Neuronal stem cell (in vitro differentiated cells): ENCODE data around the gene ANKRD36B.
"Not testable (repeated sequence)": the region's sequence is repeated elsewhere in the genome, so short reads cannot be mapped to it uniquely, and the experiment has no call there.

Experiments
- DNase-seq: peaks from one replicate; pipeline ENCODE4 v3.0.0-alpha.2; 2013; ENCODE audit warnings: low spot score
- H2AFZ ChIP-seq: one replicate; pipeline ENCODE4 v1.6.1; 2013; ENCODE audit warnings: mild to moderate bottlenecking, low read length, inconsistent platforms
- H2AK5ac ChIP-seq: 2 replicates; pipeline ENCODE4 v1.6.1; 2013; ENCODE audit warnings: low read depth, mild to moderate bottlenecking, inconsistent platforms, low read length, moderate library complexity, mixed read lengths
- H2BK120ac ChIP-seq: 2 replicates; pipeline ENCODE4 v1.6.1; 2013; ENCODE audit warnings: low read depth, mild to moderate bottlenecking, inconsistent platforms, low read length, moderate library complexity, mixed read lengths
- H2BK12ac ChIP-seq: one replicate; pipeline ENCODE4 v1.6.1; 2013; ENCODE audit warnings: low read length, inconsistent platforms
- H2BK15ac ChIP-seq: 2 replicates; pipeline ENCODE4 v1.6.1; 2013; ENCODE audit warnings: mild to moderate bottlenecking, low read length, inconsistent platforms, mixed read lengths
- H2BK5ac ChIP-seq: one replicate; pipeline ENCODE4 v1.6.1; 2013; ENCODE audit warnings: inconsistent platforms, mild to moderate bottlenecking, low read length, moderate library complexity
- H3K14ac ChIP-seq: one replicate; pipeline ENCODE4 v1.6.1; 2013; ENCODE audit warnings: low read length, inconsistent platforms
- H3K18ac ChIP-seq: 2 replicates; pipeline ENCODE4 v1.6.1; 2013; ENCODE audit warnings: low read length, inconsistent platforms
- H3K23ac ChIP-seq: 2 replicates; pipeline ENCODE4 v1.6.1; 2013; ENCODE audit warnings: low read depth, mild to moderate bottlenecking, mixed read lengths, low read length, inconsistent platforms; ENCODE audit not compliant: poor library complexity
- H3K27ac ChIP-seq: replicated peaks from 3 replicates; pipeline ENCODE4 v1.5.1; 2013; ENCODE audit warnings: low read length, inconsistent platforms
- H3K27me3 ChIP-seq, 3 experiments: 2 replicates each; pipeline ENCODE4 v1.6.1; 2013; ENCODE audit warnings: low read length in 3 of 3, mild to moderate bottlenecking in 2 of 3, inconsistent platforms in 1 of 3, low read depth in 1 of 3, mixed read lengths in 1 of 3, moderate library complexity in 1 of 3; ENCODE audit not compliant: control insufficient read depth in 3 of 3, insufficient read depth in 3 of 3
- H3K36me3 ChIP-seq, 2 donors: replicated peaks in 1 of 2; 2 replicates each; pipeline ENCODE4 v1.6.1; 2013; ENCODE audit warnings: low read length in 2 of 2; ENCODE audit not compliant: control insufficient read depth in 2 of 2, insufficient read depth in 2 of 2
- H3K4ac ChIP-seq: 2 replicates; pipeline ENCODE4 v1.6.1; 2013; ENCODE audit warnings: inconsistent platforms, mild to moderate bottlenecking, low read length, moderate library complexity
- H3K4me1 ChIP-seq, 2 donors: 1 replicate in 1 of 2; 2 replicates in 1 of 2; pipeline ENCODE4 v1.6.1; 2013; ENCODE audit warnings: low read length in 2 of 2, low read depth in 1 of 2; ENCODE audit not compliant: control insufficient read depth in 2 of 2, insufficient read depth in 1 of 2
- H3K4me2 ChIP-seq: one replicate; pipeline ENCODE4 v1.6.1; 2013; ENCODE audit warnings: mild to moderate bottlenecking, low read length, inconsistent platforms; ENCODE audit not compliant: insufficient read depth, poor library complexity, severe bottlenecking
- H3K4me3 ChIP-seq, 2 donors: 2 replicates each; pipeline ENCODE4 v1.5.1; 2013; ENCODE audit warnings: low read length in 2 of 2, mild to moderate bottlenecking in 2 of 2, inconsistent platforms in 1 of 2, moderate library complexity in 1 of 2
- H3K79me1 ChIP-seq: one replicate; pipeline ENCODE4 v1.6.1; 2013; ENCODE audit warnings: low read depth, mild to moderate bottlenecking, inconsistent platforms, low read length, moderate library complexity
- H3K9ac ChIP-seq: one replicate; pipeline ENCODE4 v1.6.1; 2013; ENCODE audit warnings: mild to moderate bottlenecking, low read depth, low read length, inconsistent platforms; ENCODE audit not compliant: poor library complexity
- H3K9me3 ChIP-seq, 2 donors: replicated peaks in 1 of 2; 2 replicates each; pipeline versions ENCODE3 to v1.6.1; 2013; ENCODE audit warnings: low read length in 2 of 2, mild to moderate bottlenecking in 2 of 2, inconsistent platforms in 1 of 2, low read depth in 1 of 2, mixed read lengths in 1 of 2, moderate library complexity in 1 of 2; ENCODE audit not compliant: control insufficient read depth in 2 of 2, insufficient read depth in 1 of 2
- H4K8ac ChIP-seq: one replicate; pipeline ENCODE4 v1.6.1; 2013; ENCODE audit warnings: low read depth, mild to moderate bottlenecking, inconsistent platforms, low read length, moderate library complexity
- H4K91ac ChIP-seq: one replicate; pipeline ENCODE4 v1.6.1; 2013; ENCODE audit warnings: low read length, low read depth, mild to moderate bottlenecking, inconsistent platforms; ENCODE audit not compliant: poor library complexity
- WGBS, 2 donors: extraction: QIAGEN DNeasy Blood & Tissue Kit; methylation state at CpG; one replicate each; pipeline ENCODE4 v1.1.7; 2013; ENCODE audit warnings: missing lambda C conversion rate in 2 of 2, mixed read lengths in 1 of 2; ENCODE audit not compliant: insufficient read length in 2 of 2, insufficient replicate concordance in 1 of 2; ENCODE audit errors: extremely low coverage in 2 of 2; 5-methylcytosine and 5-hydroxymethylcytosine counted together

ANKRD36B gene

GRCh38 chr2:97549058-97549457, 40.6 kb downstream of the ANKRD36B start:
- H3K4me1 ChIP-seq: not testable (repeated sequence)

GRCh38 chr2:97548536-97548935, 41.1 kb downstream of the ANKRD36B start:
- H3K4me2 ChIP-seq, H2BK120ac ChIP-seq, H3K18ac ChIP-seq, H2BK15ac ChIP-seq, H3K27ac ChIP-seq, H2BK12ac ChIP-seq, H3K9ac ChIP-seq, H4K8ac ChIP-seq, DNase-seq, H3K4me1 ChIP-seq, H3K4me3 ChIP-seq, H2BK5ac ChIP-seq, H3K9me3 ChIP-seq, H2AFZ ChIP-seq, H3K79me1 ChIP-seq, H3K23ac ChIP-seq, H3K4ac ChIP-seq, H4K91ac ChIP-seq, H3K27me3 ChIP-seq, H2AK5ac ChIP-seq, H3K14ac ChIP-seq: not testable (repeated sequence)
- H3K36me3 ChIP-seq: peaks cover 3 to 65% of the 10 kb centered on the region in 2 donors

More at GRCh38 chr2:97549058-97549457, 40.6 kb downstream of the ANKRD36B start:
- not testable (repeated sequence) for H3K9me3 ChIP-seq, H3K14ac ChIP-seq, H4K91ac ChIP-seq, H3K4me2 ChIP-seq, H2AFZ ChIP-seq, H3K4me3 ChIP-seq, H2BK120ac ChIP-seq, H3K23ac ChIP-seq, DNase-seq, H2BK5ac ChIP-seq, H2AK5ac ChIP-seq, H3K4ac ChIP-seq, H3K18ac ChIP-seq, H2BK15ac ChIP-seq, H2BK12ac ChIP-seq, H3K27ac ChIP-seq, H4K8ac ChIP-seq, H3K79me1 ChIP-seq, H3K27me3 ChIP-seq, H3K9ac ChIP-seq
- WGBS, 2 donors: no CpG with 5 or more reads among the region's 5 CpGs
- H3K36me3 ChIP-seq: peaks cover 3 to 68% of the 10 kb centered on the region in 2 donors

- H4K91ac ChIP-seq: no peak overlapping the region
- H3K27me3 ChIP-seq: no peaks in the 10 kb centered on the region
- H3K9ac ChIP-seq: no peak overlapping the region
- H3K9me3 ChIP-seq: no peaks in the 10 kb centered on the region
- no peak overlapping the region for H3K4ac ChIP-seq
- H4K8ac ChIP-seq: no peak overlapping the region
- no peak for DNase-seq
- no peak overlapping the region for H2BK15ac ChIP-seq
- H3K18ac ChIP-seq: no peak overlapping the region
- no peak overlapping the region for H3K14ac ChIP-seq
- H3K23ac ChIP-seq: no peak overlapping the region
- no peak overlapping the region for H2AK5ac ChIP-seq
- no CpG with 5 or more reads among the region's 2 CpGs for WGBS, 2 donors
- H3K79me1 ChIP-seq: no peaks in the 10 kb centered on the region
- H3K4me1 ChIP-seq: no peaks in the 10 kb centered on the region
- no peak overlapping the region for H2AFZ ChIP-seq
- H3K27ac ChIP-seq: no peak overlapping the region
- H2BK5ac ChIP-seq: no peak overlapping the region
- no peak overlapping the region for H2BK120ac ChIP-seq
- peaks cover 3 to 48% of the 10 kb centered on the region in 2 donors for H3K36me3 ChIP-seq
- no peak overlapping the region for H3K4me2 ChIP-seq
- no peak overlapping the region for H3K4me3 ChIP-seq
- H2BK12ac ChIP-seq: no peak overlapping the region
These were observed 43.0 kb downstream of the ANKRD36B start for GRCh38 chr2:97546711-97547110.

GRCh38 chr2:97544911-97545310, 44.8 kb downstream of the ANKRD36B start:
- H3K9me3 ChIP-seq, DNase-seq, H3K18ac ChIP-seq, H3K9ac ChIP-seq, H2AK5ac ChIP-seq, H4K8ac ChIP-seq, H2BK15ac ChIP-seq, H3K27ac ChIP-seq, H4K91ac ChIP-seq, H2BK12ac ChIP-seq, H3K79me1 ChIP-seq, H3K27me3 ChIP-seq, H3K14ac ChIP-seq, H3K4me2 ChIP-seq, H3K4me3 ChIP-seq, H2BK120ac ChIP-seq, H2AFZ ChIP-seq, H2BK5ac ChIP-seq, H3K4ac ChIP-seq, H3K4me1 ChIP-seq, H3K23ac ChIP-seq: not testable (repeated sequence)
- H3K36me3 ChIP-seq: peaks cover 0 to 42% of the 10 kb centered on the region in 2 donors
